Esophagus muscularis mucosa (tissue), 4 donors: ENCODE data around the gene C11orf98.

Experiments used
- EP300 ChIP-seq: sonication (generic); formaldehyde crosslinking; IDR thresholded peaks from one replicate; pipeline ENCODE4 v1.6.1; 2017; ENCODE audit warnings: antibody characterized with exemption
- POLR2A ChIP-seq: fragments of 450-650 bp; IDR thresholded peaks from one replicate; pipeline ENCODE4 v1.6.1; 2017; ENCODE audit warnings: antibody characterized with exemption, moderate library complexity, mild to moderate bottlenecking, low read depth
- POLR2AphosphoS5 ChIP-seq, 2 donors: sonication (generic); formaldehyde crosslinking; IDR thresholded peaks; one replicate each; pipeline ENCODE4 v1.6.1; 2017; ENCODE audit warnings: antibody characterized with exemption in 2 of 2
- TF ChIP-seq, protein P1 (sequence below), 3 experiments: fragments of 200-600 bp in 2 of 3; fragments of 450-650 bp in 1 of 3; sonication (generic) in 2 of 3; IDR thresholded peaks; one replicate each; pipeline ENCODE4 v1.5.1; 2017 to 2019; ENCODE audit warnings: antibody characterized with exemption in 3 of 3, mild to moderate bottlenecking in 2 of 3, moderate library complexity in 1 of 3

- TF ChIP-seq POLR2AphosphoS5 (IDR thresholded peaks at IDR 0.05) (no peak), EP300 (no peak), POLR2A (no peak)
- TF ChIP-seq, protein P1, sequence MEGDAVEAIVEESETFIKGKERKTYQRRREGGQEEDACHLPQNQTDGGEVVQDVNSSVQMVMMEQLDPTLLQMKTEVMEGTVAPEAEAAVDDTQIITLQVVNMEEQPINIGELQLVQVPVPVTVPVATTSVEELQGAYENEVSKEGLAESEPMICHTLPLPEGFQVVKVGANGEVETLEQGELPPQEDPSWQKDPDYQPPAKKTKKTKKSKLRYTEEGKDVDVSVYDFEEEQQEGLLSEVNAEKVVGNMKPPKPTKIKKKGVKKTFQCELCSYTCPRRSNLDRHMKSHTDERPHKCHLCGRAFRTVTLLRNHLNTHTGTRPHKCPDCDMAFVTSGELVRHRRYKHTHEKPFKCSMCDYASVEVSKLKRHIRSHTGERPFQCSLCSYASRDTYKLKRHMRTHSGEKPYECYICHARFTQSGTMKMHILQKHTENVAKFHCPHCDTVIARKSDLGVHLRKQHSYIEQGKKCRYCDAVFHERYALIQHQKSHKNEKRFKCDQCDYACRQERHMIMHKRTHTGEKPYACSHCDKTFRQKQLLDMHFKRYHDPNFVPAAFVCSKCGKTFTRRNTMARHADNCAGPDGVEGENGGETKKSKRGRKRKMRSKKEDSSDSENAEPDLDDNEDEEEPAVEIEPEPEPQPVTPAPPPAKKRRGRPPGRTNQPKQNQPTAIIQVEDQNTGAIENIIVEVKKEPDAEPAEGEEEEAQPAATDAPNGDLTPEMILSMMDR (IDR thresholded peaks at IDR 0.05) = no peak
Measured at GRCh38 chr11:62632492-62632891, 32.5 kb downstream of the C11orf98 start.
